Left cardiac atrium (tissue), 4 donors: ENCODE data around the gene EMC10. TPM values are rescaled to one million over a fixed set of nuclear protein-coding genes. Genes with fewer than 3 reads are reported as not detected.

ENCODE experiments used
- ATAC-seq, 2 donors: fragments of 200-7000 bp; cut with Tn5 transposase; one replicate each; pipeline ENCODE4 v1.9.1; 2020; ENCODE audit warnings: mild to moderate bottlenecking in 2 of 2, moderate library complexity in 2 of 2
- DNase-seq: peaks from one replicate; pipeline ENCODE4 v3.0.0-alpha.2; 2020
- intact Hi-C, 2 donors: fragments of 100-400 bp; cut with DNase I; formaldehyde crosslinking; loops; one replicate each; pipeline versions ENCODE4 v1.14.1 to v1.15.1; 2022 to 2023
- total RNA-seq, 2 donors: library from RNA; stranded (reverse); fragmentation: NEBNext Ultra II Directional; extraction: Animal tissue kit (Norgen Biotek cat#: 25700); gene quantifications; one replicate each; pipeline ENCODE4 v1.2.1, GENCODE V29; 2021
- donor health status: DM: no; HTN: yes; CAD: no.
- donor health status: DM: no; HTN: yes; CAD: no; lungs with severe emphysema.
- donor health status: DM: yes; HTN: yes; CAD: no.
- donor health status: Dilated cardiomyopathy.

Gene EMC10
- total RNA-seq, 2 donors from 2014 or later, result 82.3 to 96.9 TPM

DNA sequence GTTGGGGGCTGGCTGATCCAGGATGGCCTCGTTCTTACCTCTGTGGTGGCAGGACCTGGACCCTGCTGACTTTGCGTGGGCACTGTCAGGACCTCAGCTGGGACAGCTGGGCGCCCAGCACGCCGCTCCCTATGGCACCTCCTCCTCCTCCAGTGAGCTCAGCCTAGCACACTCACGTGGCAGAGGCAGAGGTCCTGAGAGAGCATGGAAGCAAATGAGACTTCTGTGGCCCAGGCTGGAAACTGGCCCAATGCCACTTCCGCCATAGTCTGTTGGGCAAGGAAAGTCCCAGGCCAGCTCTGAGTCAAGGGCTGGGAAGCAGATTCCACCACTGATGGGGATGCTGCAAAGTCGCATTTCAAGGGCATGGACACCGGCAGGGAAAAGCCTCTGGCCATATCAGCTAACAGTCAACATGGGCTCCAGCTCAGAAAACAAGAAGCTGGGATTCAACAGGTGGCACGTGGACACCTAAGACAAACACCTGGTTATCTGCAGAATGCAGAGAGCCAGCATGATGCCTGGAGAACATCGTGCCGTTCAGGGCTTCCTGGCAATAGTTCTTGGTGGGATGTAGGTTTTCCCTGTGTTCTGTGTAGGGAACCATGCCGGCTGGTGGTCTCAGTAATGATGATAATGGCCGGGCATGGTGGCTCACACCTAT, 26.9 kb upstream of the EMC10 start:
- intact Hi-C loops, result no loop called here
- DNase-seq, result no peak
- ATAC-seq, result no peak

GRCh38 chr19:50450369-50451222, 25.7 kb upstream of the EMC10 start:
- intact Hi-C loops, result no loop called here
- no peak for DNase-seq

GRCh38 chr19:50451223-50451534, 25.1 kb upstream of the EMC10 start:
- intact Hi-C loops, result no loop called here
- ATAC-seq (no peak), DNase-seq (no peak)

More at GRCh38 chr19:50450369-50451222, 25.7 kb upstream of the EMC10 start:
- ATAC-seq, result no peak

DNA sequence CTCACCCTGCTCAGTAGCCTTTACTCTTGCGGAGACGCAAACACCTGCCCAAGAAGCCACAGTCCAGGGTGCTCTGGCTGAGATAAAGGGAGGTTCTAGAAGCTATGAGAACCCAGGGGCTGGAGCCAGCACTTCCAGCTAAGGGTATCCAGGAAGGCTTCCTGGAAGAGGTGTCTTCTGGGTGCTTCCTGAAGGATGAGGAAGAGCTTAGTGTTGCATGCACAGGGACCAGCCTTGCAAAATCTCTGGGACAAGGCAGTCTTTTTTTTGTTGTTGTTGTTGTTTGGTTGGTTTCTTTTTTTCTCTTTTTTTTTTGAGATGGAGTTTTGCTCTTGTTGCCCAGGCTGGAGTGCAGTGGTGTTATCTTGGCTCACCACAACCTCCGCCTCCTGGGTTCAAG, 23.1 kb upstream of the EMC10 start:
- intact Hi-C loops, result no loop called here
- DNase-seq (no peak), ATAC-seq (no peak)

- intact Hi-C loops, result no loop called here
- DNase-seq, result no peak
- no peak for ATAC-seq
Measured at GRCh38 chr19:50455992-50456391, 20.3 kb upstream of the EMC10 start.

GRCh38 chr19:50457300-50457699, 19.0 kb upstream of the EMC10 start:
- no peak for DNase-seq
- no peak for ATAC-seq
- intact Hi-C loops, result no loop called here

- intact Hi-C loops, result no loop called here
- ATAC-seq (no peak), DNase-seq (no peak)
Measured at GRCh38 chr19:50458396-50459066, 17.8 kb upstream of the EMC10 start.

- no peak for ATAC-seq
- DNase-seq, result no peak
- intact Hi-C loops, result no loop called here
Measured at GRCh38 chr19:50459067-50459456, 17.2 kb upstream of the EMC10 start.

GRCh38 chr19:50459638-50460037, 16.7 kb upstream of the EMC10 start:
- ATAC-seq, result no peak
- intact Hi-C loops, result loop anchor here (2.0 to 5.0 kb wide), 3 partner anchors 91 to 103 kb away; partner anchors contain the start of gene NAPSA (in 1 of the 2)

GRCh38 chr19:50460161-50460765, 16.0 kb upstream of the EMC10 start:
- DNase-seq, result no peak
- intact Hi-C loops, result loop anchor here (2.0 to 5.0 kb wide), 3 partner anchors 91 to 103 kb away; partner anchors contain the start of gene NAPSA (in 1 of the 2)
- ATAC-seq, result no peak

More at GRCh38 chr19:50459638-50460037, 16.7 kb upstream of the EMC10 start:
- no peak for DNase-seq

DNA sequence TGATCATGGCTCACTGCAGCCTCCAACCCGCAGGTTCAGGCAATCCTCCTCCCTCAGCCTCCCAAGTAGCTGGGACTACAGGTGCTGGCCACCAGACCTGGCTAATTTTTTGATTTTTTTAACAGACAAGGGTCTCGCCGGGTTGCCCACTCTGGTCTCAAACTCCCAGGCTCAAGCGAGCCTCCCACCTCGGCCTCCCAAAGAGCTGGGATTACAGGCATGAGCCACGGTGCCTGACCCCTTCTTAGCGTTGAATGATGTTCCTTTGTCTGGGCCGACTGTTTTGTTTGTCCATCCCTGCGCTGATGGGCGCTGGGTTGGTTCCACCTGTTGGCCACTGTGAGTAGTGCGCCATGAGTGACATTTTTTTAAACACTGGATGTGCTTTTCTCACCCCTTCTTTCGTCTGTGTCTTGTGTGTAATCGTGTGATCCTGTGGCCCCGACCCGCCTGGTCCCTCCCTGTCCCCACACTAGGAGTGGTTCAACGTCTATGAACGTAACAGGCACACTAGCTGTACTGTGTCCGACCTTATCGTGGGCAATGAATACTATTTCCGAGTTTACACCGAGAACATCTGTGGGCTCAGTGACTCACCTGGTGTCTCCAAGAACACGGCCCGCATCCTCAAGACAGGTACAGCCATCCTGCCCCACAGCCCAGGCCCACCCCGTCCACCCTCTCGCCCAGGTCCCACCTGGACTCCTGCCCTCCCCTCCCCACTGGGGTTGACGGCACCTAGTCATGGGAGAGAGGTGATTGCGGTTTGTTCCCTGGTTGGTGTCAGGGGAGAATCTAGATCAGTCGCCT, 15.0 kb upstream of the EMC10 start:
- intact Hi-C loops, result loop anchor here (2.0 to 5.0 kb wide), 3 partner anchors 92 to 104 kb away; partner anchors contain the start of gene NAPSA (in 1 of the 2)
- ATAC-seq (peak; percentile 78 to 79), DNase-seq (peak; percentile 57)

- intact Hi-C loops, result loop anchor here in 1 of 2 donors (5.0 kb wide), 1 partner anchor 96 kb away; the partner anchor contains the start of gene NAPSA
- DNase-seq, result no peak
- no peak for ATAC-seq
Measured at GRCh38 chr19:50462970-50463369, 13.3 kb upstream of the EMC10 start.

GRCh38 chr19:50464348-50464747, 12.0 kb upstream of the EMC10 start:
- DNase-seq, result no peak
- ATAC-seq, result no peak
- intact Hi-C loops, result loop anchor here in 1 of 2 donors (5.0 kb wide), 1 partner anchor 97 kb away; the partner anchor contains the start of gene NAPSA

GRCh38 chr19:50465000-50465399, 11.3 kb upstream of the EMC10 start:
- intact Hi-C loops, result loop anchor here in 1 of 2 donors (5.0 kb wide), 1 partner anchor 98 kb away; the partner anchor contains the start of gene NAPSA

DNA sequence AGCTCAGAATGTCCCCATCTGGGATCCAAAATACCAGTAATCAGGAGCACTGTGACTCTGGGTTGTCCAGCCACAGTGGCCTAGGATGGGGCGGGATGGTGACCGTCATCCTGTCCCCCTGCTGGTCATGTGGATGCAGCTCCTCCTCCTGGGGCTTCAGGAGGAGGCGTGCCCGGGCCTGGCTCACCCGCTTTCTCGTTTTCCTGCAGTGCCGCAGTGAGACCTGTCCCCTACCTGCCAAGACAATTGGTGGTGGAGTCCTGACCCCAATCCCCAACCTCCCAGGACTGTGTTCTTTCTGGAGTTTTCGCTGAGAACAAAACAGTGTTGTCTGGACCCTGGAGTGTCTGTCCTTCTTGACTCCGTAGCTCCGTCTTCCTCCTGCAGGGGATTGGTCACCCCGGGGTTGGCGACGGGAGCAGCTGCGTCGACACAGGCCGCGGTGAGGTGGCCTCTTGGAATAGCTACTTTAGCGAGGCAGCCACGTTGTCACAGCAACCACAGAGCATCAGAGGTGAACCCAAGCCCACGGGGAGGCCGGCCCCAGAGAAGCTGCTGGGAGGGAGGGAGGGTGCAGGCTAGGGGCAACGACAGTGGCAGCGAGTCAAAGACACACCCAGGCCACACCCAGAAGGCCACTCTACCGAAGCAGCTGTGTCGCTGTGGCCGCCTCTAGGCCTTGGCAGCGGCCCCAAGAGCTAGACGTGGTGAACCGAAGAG, 10.2 kb upstream of the EMC10 start:
- no peak for DNase-seq
- ATAC-seq, result peak in 1 of 2 donors; percentile 38
- intact Hi-C loops, result no loop called here

More at GRCh38 chr19:50465000-50465399, 11.3 kb upstream of the EMC10 start:
- ATAC-seq, result no peak
- DNase-seq, result no peak

GRCh38 chr19:50466706-50467039, 9.6 kb upstream of the EMC10 start:
- DNase-seq, result no peak
- no peak for ATAC-seq
- intact Hi-C loops, result no loop called here

DNA sequence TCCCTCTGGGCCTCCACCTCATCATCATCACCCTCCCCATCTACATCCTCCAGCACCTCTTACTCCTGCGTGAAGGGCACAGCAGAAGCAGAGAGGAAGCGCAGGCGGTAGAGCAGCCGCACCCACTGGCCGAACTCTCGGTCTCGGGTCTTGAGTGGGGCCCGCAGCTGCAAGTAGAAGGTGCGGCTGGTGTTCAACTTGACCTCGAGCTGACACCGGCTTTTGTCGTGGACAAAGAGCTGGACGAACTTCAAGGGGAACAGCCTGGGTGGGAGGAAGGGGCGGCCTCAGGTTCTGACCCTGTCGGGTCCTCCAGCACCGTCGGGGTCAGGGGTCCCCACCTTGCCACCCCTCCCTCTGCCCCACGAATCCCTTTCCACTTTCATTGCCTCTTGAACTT, 8.7 kb upstream of the EMC10 start:
- intact Hi-C loops, result no loop called here
- ATAC-seq (no peak), DNase-seq (no peak)

DNA sequence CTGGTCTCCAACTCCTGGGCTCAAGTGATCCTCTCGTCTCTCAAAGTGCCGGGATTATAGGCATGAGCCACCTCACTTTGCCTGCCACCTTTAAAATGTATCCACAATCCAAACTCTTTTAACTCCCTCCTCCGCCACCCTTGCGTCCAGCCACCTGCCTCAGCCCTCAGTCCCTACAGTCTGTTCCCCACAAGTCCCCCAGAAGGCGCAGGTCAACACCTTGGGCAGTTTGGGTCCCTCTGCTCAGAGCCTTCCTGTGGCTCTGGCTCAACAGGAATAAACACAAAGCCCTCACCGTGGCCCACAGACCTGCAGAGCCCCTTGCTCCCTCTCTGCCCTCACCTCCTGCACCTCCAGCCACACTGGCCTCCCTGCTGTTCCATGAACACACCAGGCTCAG, 7.5 kb upstream of the EMC10 start:
- ATAC-seq (no peak), DNase-seq (no peak)
- intact Hi-C loops, result no loop called here
